ENCODE results near the gene KRTAP9-9.
"Not testable (repeated sequence)": the region's sequence is repeated elsewhere in the genome, so short reads cannot be mapped to it uniquely, and the experiment has no call there.

DNA sequence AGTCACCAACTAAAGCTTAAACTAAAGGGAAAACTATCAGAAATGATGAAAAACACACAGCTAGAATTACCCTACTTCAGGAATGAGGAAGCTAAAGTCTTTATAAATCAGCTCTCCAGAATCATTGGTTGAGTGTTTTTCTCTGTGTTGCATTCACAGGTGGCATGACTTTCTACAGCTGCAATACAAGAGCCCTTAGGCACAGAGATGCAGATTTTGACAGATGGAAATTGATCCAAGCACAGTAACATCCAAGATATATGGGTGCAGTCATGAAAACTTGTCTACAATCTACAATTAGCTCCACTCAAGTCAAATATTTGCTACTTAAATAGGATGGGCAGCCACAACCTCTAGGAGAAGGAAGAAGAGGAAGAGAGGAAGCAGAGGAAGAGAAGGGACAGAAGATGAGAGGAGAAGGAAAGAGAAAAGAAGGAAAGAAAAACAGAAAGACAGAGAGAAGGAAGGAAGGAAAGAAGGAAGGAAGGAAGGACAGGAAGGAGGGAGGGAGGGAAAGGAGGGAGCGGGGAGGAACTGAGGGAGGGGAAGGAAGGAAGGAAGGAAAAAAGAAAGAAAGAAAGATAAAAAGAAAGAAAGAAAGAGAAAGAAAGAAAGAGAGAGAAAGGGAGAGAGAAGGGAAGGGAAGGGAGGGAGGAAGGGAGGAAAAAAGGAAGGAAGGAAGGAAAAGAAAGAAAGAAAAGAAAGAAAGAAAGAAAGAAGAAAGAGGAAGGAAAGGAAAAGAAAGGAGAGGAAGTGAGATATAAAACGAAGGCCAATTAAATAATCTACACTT, 8.0 kb upstream of the KRTAP9-9 start:
- TF ChIP-seq, protein P1, sequence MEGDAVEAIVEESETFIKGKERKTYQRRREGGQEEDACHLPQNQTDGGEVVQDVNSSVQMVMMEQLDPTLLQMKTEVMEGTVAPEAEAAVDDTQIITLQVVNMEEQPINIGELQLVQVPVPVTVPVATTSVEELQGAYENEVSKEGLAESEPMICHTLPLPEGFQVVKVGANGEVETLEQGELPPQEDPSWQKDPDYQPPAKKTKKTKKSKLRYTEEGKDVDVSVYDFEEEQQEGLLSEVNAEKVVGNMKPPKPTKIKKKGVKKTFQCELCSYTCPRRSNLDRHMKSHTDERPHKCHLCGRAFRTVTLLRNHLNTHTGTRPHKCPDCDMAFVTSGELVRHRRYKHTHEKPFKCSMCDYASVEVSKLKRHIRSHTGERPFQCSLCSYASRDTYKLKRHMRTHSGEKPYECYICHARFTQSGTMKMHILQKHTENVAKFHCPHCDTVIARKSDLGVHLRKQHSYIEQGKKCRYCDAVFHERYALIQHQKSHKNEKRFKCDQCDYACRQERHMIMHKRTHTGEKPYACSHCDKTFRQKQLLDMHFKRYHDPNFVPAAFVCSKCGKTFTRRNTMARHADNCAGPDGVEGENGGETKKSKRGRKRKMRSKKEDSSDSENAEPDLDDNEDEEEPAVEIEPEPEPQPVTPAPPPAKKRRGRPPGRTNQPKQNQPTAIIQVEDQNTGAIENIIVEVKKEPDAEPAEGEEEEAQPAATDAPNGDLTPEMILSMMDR (IDR thresholded peaks at IDR 0.05) = not testable (repeated sequence)
- not testable (repeated sequence) for TF ChIP-seq POLR2A (IDR thresholded peaks at IDR 0.05)

All from adrenal gland (tissue), 5 donors.